Ectodermal cell (in vitro differentiated cells): ENCODE results near the gene L3MBTL3.

Experiments used
- H3K27ac ChIP-seq: 2 replicates; pipeline ENCODE4 v1.7.0; 2013; ENCODE audit warnings: mild to moderate bottlenecking, low read depth, low read length; ENCODE audit not compliant: insufficient read depth, poor library complexity, severe bottlenecking
- H3K27me3 ChIP-seq: 2 replicates; pipeline ENCODE4 v1.7.0; 2013; ENCODE audit warnings: mild to moderate bottlenecking, low read length; ENCODE audit not compliant: insufficient read depth, control insufficient read depth, poor library complexity, severe bottlenecking
- H3K36me3 ChIP-seq: one replicate; pipeline ENCODE4 v1.7.0; 2013; ENCODE audit warnings: low read length; ENCODE audit not compliant: control insufficient read depth, insufficient read depth
- H3K4me1 ChIP-seq: one replicate; pipeline ENCODE4 v1.7.0; 2013; ENCODE audit warnings: low read length; ENCODE audit not compliant: control insufficient read depth, insufficient read depth
- H3K4me3 ChIP-seq: 2 replicates; pipeline ENCODE4 v1.7.0; 2013; ENCODE audit warnings: low read depth, low read length, control low read depth; ENCODE audit not compliant: insufficient read depth
- H3K9me3 ChIP-seq: 2 replicates; pipeline ENCODE4 v1.7.0; 2013; ENCODE audit warnings: mild to moderate bottlenecking, low read length, moderate library complexity; ENCODE audit not compliant: control insufficient read depth
- WGBS, 2 experiments: methylation state at CpG; one replicate each; pipeline ENCODE4 v1.1.7; 2013; ENCODE audit warnings: missing lambda C conversion rate in 2 of 2; 5-methylcytosine and 5-hydroxymethylcytosine counted together

Gene L3MBTL3

DNA sequence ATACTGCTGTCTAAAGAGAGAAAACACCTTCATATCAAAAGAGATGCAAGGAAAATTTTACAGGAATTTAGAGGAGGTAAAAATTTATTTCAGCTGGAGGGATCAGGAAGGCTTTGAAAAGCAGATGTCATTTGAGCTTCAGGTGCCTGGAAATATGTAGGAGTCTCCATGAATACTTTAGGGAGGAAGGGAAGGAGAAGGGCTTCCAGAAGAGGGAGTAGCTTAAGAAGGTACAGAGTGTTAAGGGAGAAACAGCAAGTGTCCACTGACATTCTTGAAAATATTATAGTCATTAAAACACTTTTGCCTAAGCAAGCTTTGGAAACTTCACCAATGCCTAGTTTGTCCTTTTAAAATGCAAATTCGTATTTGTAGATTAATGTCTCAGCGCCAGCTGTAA, 27.2 kb downstream of the L3MBTL3 start:
- 89 to 92% methylated on average over 2 of the region's 2 CpGs for WGBS, 2 experiments

DNA sequence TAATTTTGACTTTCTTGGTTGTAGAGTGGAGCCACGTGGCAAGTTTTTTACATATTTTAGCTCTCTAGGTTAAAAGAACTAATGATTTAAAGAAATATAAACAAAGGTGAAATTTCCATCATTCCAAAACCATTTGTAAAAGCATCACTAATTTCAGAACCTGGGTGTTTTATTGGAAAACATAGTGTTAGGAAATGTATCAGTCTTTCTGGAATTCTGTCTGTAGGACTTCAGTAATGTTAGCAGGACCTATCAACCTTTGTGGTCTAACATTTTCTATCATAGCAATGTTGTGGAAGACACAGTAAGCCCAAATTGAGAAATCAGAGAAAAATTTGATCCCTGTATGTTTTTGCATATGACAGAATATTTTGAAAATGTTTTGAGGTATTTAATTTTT, 28.3 kb downstream of the L3MBTL3 start:
- Histone ChIP-seq H3K36me3 (no peaks in the 10 kb centered on the region), H3K4me3 (no peak overlapping the region), H3K9me3 (no peaks in the 10 kb centered on the region), H3K27ac (no peak overlapping the region), H3K27me3 (no peaks in the 10 kb centered on the region), H3K4me1 (no peaks in the 10 kb centered on the region)
- no CpG with 5 or more reads among the region's 1 CpG for WGBS, 2 experiments

More for the DNA sequence above, 27.2 kb downstream of the L3MBTL3 start:
- Histone ChIP-seq H3K27me3 (no peaks in the 10 kb centered on the region), H3K4me3 (no peak overlapping the region), H3K27ac (no peak overlapping the region), H3K36me3 (no peaks in the 10 kb centered on the region), H3K4me1 (no peaks in the 10 kb centered on the region), H3K9me3 (no peaks in the 10 kb centered on the region)

DNA sequence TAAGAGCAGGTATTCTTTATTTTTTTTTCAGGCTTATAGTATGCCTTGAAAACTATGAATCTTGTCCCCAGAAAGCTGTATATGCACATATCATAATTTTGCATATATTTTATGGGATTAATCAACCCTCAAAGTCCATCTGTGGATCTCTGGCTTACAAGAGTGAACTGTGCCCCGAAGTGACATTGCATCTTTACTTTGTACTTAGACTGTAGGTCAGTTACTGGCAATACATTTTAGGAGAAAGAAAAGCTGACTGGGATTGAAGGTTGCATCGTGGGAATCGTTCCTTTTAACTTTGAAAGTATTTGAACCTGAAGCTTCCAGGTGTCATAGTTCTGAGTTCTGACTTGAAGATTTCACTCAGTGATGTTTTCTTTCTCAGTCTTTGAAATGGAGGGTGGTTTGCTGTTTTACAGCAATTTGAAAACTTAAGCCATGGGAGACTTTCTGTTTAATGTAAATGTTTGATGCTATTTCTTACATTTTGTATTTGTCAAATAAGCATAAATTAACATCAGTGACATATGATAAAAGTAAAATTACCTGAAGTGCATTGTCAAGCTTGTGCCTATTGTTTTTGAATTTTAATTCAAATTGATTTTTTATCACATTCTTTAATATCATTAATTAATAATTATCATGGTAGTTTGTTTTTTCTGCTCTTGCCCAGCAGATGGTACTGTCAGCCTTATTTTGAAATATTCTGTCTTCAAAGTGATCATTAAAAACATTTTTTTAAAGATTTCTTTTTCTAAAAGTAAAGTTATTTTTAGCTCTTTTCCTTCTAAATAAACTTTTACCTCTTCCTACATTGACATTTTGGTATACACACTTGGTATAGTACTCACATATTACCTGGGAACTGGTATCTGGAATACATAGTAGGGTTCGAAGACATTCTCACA, 29.0 kb downstream of the L3MBTL3 start:
- Histone ChIP-seq H3K9me3 (no peaks in the 10 kb centered on the region), H3K36me3 (no peaks in the 10 kb centered on the region), H3K4me1 (no peaks in the 10 kb centered on the region), H3K27me3 (no peaks in the 10 kb centered on the region), H3K27ac (no peak overlapping the region), H3K4me3 (no peak overlapping the region)
- WGBS, 2 experiments: 61 to 66% methylated on average over 3 to 4 of the region's 4 CpGs

DNA sequence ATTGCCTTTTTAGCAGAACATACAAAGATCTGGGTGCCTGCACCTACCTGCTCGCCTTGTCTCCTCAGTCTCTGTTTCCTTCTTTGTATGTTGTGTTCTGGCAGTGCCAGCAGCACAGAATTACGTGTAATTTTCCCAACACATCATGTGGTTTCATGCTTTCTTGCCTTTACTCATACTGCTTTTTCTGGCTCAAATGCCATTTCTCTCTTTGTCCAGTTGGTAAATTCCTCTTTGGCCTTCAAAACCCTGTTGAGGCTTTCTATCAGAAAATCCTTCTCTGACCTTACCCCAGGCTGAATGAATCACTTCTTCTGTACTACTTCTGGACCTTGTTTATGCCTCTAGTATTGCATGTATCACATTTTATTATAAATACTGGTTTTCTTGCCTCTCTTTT, 31.8 kb downstream of the L3MBTL3 start:
- Histone ChIP-seq H3K27ac (no peak overlapping the region), H3K9me3 (no peaks in the 10 kb centered on the region), H3K4me1 (no peaks in the 10 kb centered on the region), H3K27me3 (no peaks in the 10 kb centered on the region), H3K36me3 (peaks cover 12% of the 10 kb centered on the region), H3K4me3 (no peak overlapping the region)
- 91 to 96% methylated on average over 2 of the region's 2 CpGs for WGBS, 2 experiments

DNA sequence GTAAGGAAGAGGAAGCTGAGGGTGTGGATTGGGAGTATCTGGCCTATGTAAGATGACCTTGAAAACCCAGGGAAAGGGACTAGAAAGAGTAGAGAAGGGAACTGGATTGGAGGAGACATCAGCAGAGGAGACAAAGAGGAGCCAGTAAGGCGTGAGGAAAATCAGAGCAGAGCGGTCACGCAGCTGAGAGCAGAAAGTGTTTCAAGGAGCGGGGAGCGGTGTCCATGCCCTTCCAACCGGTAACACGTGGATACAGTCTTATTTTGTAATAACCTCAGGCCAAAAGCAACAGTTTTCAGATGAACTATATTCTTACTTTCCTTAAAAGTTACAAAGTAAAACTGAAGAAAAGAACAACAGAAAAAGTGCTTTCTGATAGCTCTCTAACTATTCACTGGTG, 36.3 kb downstream of the L3MBTL3 start:
- Histone ChIP-seq H3K4me3 (no peak overlapping the region), H3K27ac (no peak overlapping the region), H3K4me1 (no peaks in the 10 kb centered on the region), H3K9me3 (no peaks in the 10 kb centered on the region), H3K27me3 (no peaks in the 10 kb centered on the region), H3K36me3 (peaks cover 12% of the 10 kb centered on the region)
- 88 to 94% methylated on average over 7 of the region's 7 CpGs for WGBS, 2 experiments

GRCh38 chr6:130055271-130055670, 36.9 kb downstream of the L3MBTL3 start:
- no peak overlapping the region for H3K27ac ChIP-seq
- no peak overlapping the region for H3K4me3 ChIP-seq
- no peaks in the 10 kb centered on the region for H3K9me3 ChIP-seq
- 89 to 91% methylated on average over 1 of the region's 1 CpG for WGBS, 2 experiments
- no peaks in the 10 kb centered on the region for H3K4me1 ChIP-seq
- H3K36me3 ChIP-seq: peaks cover 12% of the 10 kb centered on the region
- H3K27me3 ChIP-seq: no peaks in the 10 kb centered on the region

DNA sequence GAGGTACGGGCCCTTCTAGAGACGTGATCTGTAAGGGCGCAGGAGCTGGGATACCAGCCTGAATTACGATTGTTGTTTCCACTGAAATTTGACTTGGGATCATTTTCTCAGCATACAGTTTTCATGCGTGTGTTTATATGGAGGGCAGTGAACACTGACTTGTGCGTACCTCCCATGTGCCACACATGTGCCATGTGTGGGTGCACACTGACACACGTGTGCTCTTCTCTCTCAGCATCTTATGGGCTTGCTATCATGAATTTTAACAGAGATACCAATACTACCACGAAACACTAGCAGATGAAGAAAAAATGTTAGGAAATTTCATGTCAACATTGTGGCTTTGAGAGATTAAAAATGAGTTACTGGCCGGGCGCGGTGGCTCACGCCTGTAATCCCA, 39.1 kb downstream of the L3MBTL3 start:
- H3K4me1 ChIP-seq: no peaks in the 10 kb centered on the region
- H3K36me3 ChIP-seq: peaks cover 12% of the 10 kb centered on the region
- H3K27me3 ChIP-seq: no peaks in the 10 kb centered on the region
- WGBS, 2 experiments: 88 to 93% methylated on average over 12 of the region's 12 CpGs
- no peaks in the 10 kb centered on the region for H3K9me3 ChIP-seq
- H3K4me3 ChIP-seq: no peak overlapping the region
- H3K27ac ChIP-seq: no peak overlapping the region

DNA sequence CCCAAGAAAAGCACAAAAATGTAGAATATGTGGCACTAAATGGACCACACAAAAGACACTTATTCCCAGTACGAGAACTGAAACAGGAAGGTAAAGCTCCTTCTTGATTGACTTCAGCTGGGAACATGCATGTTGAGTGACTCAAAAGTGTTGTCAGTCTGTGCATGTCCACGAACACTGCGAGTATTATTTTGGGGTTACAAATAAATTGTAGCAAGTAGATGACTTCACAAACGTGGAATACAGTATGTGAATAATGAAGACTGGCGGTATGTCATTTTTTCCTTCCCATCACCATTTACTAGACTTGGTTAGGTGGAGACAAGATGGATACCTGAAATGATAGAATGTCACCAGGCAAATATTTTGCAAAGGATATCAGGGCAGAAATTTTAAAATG, 45.4 kb downstream of the L3MBTL3 start:
- 91 to 96% methylated on average over 3 to 5 of the region's 5 CpGs for WGBS, 2 experiments
- Histone ChIP-seq H3K27me3 (no peaks in the 10 kb centered on the region), H3K4me3 (no peak overlapping the region)

GRCh38 chr6:130065609-130066156, 47.3 kb downstream of the L3MBTL3 start:
- no peaks in the 10 kb centered on the region for H3K27me3 ChIP-seq

More for the DNA sequence above, 45.4 kb downstream of the L3MBTL3 start:
- Histone ChIP-seq H3K36me3 (no peaks in the 10 kb centered on the region), H3K4me1 (no peaks in the 10 kb centered on the region), H3K9me3 (no peaks in the 10 kb centered on the region), H3K27ac (no peak overlapping the region)

GRCh38 chr6:130069485-130069884, 51.1 kb downstream of the L3MBTL3 start:
- Histone ChIP-seq H3K9me3 (no peaks in the 10 kb centered on the region), H3K27ac (no peak overlapping the region), H3K36me3 (no peaks in the 10 kb centered on the region), H3K27me3 (no peaks in the 10 kb centered on the region), H3K4me1 (peaks cover 5% of the 10 kb centered on the region), H3K4me3 (no peak overlapping the region)
- 84 to 87% methylated on average over 3 to 4 of the region's 4 CpGs for WGBS, 2 experiments

More at GRCh38 chr6:130065609-130066156, 47.3 kb downstream of the L3MBTL3 start:
- Histone ChIP-seq H3K4me1 (peaks cover 2% of the 10 kb centered on the region), H3K36me3 (no peaks in the 10 kb centered on the region), H3K9me3 (no peaks in the 10 kb centered on the region), H3K27ac (no peak overlapping the region), H3K4me3 (no peak overlapping the region)
- WGBS, 2 experiments: 95 to 98% methylated on average over 5 of the region's 5 CpGs
